Measurements from ENCODE around the gene RNF2. TPM values are rescaled to one million over a fixed set of nuclear protein-coding genes. Genes with fewer than 3 reads are reported as not detected.

The RNF2 gene
- total RNA-seq, 4 donors from 2014 or later: 9.1 to 14.0 (median 12.9) TPM

DNA sequence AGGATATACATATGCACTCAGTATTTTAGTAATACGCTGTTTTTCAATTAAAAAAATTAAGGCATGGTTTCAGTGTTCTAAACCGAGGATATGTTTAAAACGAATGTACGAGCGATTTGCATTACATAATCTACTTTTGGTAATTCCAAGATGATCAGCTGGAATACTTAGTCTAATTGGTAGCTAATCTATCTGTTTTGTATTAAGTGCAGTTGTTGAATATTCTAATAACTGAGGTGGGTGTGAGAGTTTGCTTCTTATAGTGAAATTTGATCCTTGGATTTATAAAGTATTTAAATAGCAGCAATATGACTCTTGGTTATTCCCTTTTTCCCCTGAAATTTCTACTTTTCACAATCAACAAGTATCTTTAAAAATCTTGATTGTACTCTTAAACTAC is 1.3 kb downstream of the RNF2 start:
- no peak for DNase-seq (ENCODE audit: extremely low spot score)
- Histone ChIP-seq H3K27me3 (no peaks in the 10 kb centered on the region), H3K4me3 (peak overlapping the region; percentile 89 to 98 (median 94)), H3K36me3 (no peaks in the 10 kb centered on the region), H3K27ac (replicated peaks in 1 of 4) (no peak overlapping the region), H3K9me3 (no peaks in the 10 kb centered on the region), H3K4me1 (peaks cover 18 to 47% (median 23%) of the 10 kb centered on the region in 4 donors)
- under 1% methylated on average over 5 of the region's 5 CpGs for WGBS
- intact Hi-C loops (cut with DNase I): no loop called here
- TF ChIP-seq POLR2A (IDR thresholded peaks at IDR 0.05; ENCODE audit: low read depth) (no peak), POLR2AphosphoS5 (IDR thresholded peaks at IDR 0.05) (no peak), EP300 (IDR thresholded peaks at IDR 0.05) (no peak)
- TF ChIP-seq, protein P1, sequence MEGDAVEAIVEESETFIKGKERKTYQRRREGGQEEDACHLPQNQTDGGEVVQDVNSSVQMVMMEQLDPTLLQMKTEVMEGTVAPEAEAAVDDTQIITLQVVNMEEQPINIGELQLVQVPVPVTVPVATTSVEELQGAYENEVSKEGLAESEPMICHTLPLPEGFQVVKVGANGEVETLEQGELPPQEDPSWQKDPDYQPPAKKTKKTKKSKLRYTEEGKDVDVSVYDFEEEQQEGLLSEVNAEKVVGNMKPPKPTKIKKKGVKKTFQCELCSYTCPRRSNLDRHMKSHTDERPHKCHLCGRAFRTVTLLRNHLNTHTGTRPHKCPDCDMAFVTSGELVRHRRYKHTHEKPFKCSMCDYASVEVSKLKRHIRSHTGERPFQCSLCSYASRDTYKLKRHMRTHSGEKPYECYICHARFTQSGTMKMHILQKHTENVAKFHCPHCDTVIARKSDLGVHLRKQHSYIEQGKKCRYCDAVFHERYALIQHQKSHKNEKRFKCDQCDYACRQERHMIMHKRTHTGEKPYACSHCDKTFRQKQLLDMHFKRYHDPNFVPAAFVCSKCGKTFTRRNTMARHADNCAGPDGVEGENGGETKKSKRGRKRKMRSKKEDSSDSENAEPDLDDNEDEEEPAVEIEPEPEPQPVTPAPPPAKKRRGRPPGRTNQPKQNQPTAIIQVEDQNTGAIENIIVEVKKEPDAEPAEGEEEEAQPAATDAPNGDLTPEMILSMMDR (IDR thresholded peaks at IDR 0.05): no peak

DNA sequence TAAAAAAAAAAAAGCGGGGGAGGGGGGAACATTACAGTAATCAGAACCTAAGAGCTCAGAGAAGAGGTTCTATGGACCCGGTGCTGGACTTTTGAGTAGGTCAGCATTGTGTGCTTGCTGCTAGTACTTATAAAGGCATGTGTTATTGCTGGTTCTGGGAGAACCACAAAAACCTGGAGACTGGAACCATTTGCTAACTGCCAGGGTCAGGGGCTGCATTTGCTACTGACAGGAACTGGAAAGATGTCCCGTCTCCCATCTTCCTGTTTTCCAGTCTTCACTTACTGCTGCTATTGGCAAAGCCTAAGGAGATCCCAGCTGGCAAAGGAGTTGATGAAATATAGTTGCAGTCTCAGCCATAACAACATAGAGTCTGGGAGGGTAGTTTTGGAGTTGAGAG is 4.3 kb downstream of the RNF2 start:
- no peak overlapping the region for H3K4me3 ChIP-seq
- no peak for DNase-seq (ENCODE audit: extremely low spot score)
- H3K9me3 ChIP-seq: no peaks in the 10 kb centered on the region
- H3K36me3 ChIP-seq: no peaks in the 10 kb centered on the region
- intact Hi-C loops (cut with DNase I): no loop called here
- 98% methylated on average over 3 of the region's 3 CpGs for WGBS
- H3K4me1 ChIP-seq: peaks cover 18 to 44% (median 22%) of the 10 kb centered on the region in 4 donors
- no peak overlapping the region for H3K27ac ChIP-seq (replicated peaks in 1 of 4)
- TF ChIP-seq, protein P1 (IDR thresholded peaks at IDR 0.05): no peak
- TF ChIP-seq EP300 (IDR thresholded peaks at IDR 0.05) (no peak), POLR2A (IDR thresholded peaks at IDR 0.05; ENCODE audit: low read depth) (no peak), POLR2AphosphoS5 (IDR thresholded peaks at IDR 0.05) (no peak)
- H3K27me3 ChIP-seq: no peaks in the 10 kb centered on the region

DNA sequence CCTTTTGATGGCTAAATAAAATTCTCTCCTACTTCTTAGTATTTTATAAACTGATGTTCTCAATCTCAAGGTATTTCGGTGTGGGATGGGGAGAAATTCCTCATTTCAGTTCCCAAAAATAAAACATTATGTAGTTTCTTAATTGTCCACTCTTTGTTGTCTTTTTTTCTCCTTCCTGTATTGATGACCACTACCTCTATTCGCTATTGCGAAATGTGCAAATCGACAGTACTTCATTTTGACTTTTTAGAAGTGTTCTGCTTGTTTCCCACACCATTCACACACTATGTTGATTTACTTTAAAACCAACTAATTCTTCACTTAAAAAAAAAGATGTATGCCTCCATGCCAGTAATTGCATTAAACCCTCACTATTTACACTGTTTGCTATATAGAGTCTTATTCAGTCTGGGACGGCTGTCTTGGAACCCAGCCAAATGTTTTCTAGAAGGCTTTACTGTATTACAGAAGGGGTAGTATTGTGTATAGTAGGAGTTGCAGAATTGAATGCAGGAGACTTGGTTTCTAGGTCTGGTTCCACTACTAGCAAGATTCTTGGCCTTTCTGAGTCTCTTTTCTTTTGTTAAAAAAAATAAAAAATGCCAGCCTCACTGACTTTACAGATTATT is 5.6 kb downstream of the RNF2 start:
- no peak for DNase-seq (ENCODE audit: extremely low spot score)
- 72% methylated on average over 5 of the region's 5 CpGs for WGBS
- Histone ChIP-seq H3K4me1 (peaks cover 16 to 39% (median 21%) of the 10 kb centered on the region in 4 donors), H3K27me3 (no peaks in the 10 kb centered on the region), H3K36me3 (no peaks in the 10 kb centered on the region), H3K4me3 (no peak overlapping the region), H3K27ac (replicated peaks in 1 of 4) (no peak overlapping the region), H3K9me3 (no peaks in the 10 kb centered on the region)
- TF ChIP-seq POLR2A (IDR thresholded peaks at IDR 0.05; ENCODE audit: low read depth) (no peak), EP300 (IDR thresholded peaks at IDR 0.05) (no peak), POLR2AphosphoS5 (IDR thresholded peaks at IDR 0.05) (no peak)
- TF ChIP-seq, protein P1 (IDR thresholded peaks at IDR 0.05): no peak
- intact Hi-C loops (cut with DNase I): no loop called here

DNA sequence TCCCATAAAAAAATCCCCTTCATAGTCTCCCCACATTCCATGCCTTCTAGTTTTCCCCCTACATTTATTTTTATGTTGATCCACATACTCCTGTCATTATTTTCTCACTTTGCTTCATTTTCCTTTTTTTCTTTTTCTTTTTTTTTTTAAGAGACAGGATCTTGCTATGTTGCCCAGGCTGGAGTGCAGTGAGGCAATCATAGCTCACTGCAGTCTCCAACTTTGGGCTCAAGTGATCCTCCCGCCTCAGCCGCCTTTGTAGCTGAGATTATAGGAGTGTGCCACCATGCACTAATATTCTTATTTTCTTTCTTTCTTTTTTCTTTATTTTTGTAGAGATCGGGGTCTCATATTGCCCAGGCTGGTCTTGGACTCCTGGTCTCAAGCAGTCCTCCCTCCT is 7.8 kb downstream of the RNF2 start:
- 82% methylated on average over 3 of the region's 3 CpGs for WGBS

More for the DNA sequence above, 7.8 kb downstream of the RNF2 start:
- no peak overlapping the region for H3K27ac ChIP-seq (replicated peaks in 1 of 4)
- H3K27me3 ChIP-seq: no peaks in the 10 kb centered on the region
- H3K36me3 ChIP-seq: no peaks in the 10 kb centered on the region
- intact Hi-C loops (cut with DNase I): no loop called here
- H3K4me1 ChIP-seq: peaks cover 0 to 25% (median 6%) of the 10 kb centered on the region in 4 donors
- H3K9me3 ChIP-seq: no peaks in the 10 kb centered on the region
- TF ChIP-seq POLR2A (IDR thresholded peaks at IDR 0.05; ENCODE audit: low read depth): no peak
- TF ChIP-seq POLR2AphosphoS5 (IDR thresholded peaks at IDR 0.05): no peak
- no peak for TF ChIP-seq EP300 (IDR thresholded peaks at IDR 0.05)
- TF ChIP-seq, protein P1 (IDR thresholded peaks at IDR 0.05): no peak
- no peak overlapping the region for H3K4me3 ChIP-seq
- DNase-seq (ENCODE audit: extremely low spot score): no peak

All from esophagus muscularis mucosa (tissue), 4 donors.